ENCODE results near the gene NFKBIE. TPM values are rescaled to one million over a fixed set of nuclear protein-coding genes. Genes with fewer than 3 reads are reported as not detected.

Gene NFKBIE
- total RNA-seq, 1 experiment from 2014 or later, result 7.6 TPM

DNA sequence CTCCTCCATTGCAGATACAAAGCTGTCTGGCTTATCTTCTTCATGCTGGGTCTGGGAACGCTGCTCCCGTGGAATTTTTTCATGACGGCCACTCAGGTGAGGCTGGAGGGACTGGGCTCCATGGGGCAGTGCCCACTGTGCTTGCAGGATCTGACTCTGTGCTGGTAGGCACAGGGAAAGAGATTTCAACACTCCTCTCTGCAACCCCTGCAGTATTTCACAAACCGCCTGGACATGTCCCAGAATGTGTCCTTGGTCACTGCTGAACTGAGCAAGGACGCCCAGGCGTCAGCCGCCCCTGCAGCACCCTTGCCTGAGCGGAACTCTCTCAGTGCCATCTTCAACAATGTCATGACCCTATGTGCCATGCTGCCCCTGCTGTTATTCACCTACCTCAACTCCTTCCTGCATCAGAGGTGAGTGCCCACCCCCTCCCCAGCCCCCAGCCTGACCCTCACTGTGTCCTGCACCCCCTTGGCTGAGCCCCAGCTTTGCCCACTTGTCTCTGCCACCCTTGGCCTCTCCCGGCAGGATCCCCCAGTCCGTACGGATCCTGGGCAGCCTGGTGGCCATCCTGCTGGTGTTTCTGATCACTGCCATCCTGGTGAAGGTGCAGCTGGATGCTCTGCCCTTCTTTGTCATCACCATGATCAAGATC, 35.8 kb downstream of the NFKBIE start:
- no TSS peak for BruUV-seq (replicated peaks)
- peaks cover 19 to 54% of the 10 kb centered on the region in 2 experiments; a peak in 3 of 4 replicates for H3K36me3 ChIP-seq (ENCODE audit: control insufficient read depth in 1 of 2, insufficient read depth in 2 of 2, low read length in 2 of 2)
- H2AFZ ChIP-seq (ENCODE audit: low read depth, low read length, poor library complexity, severe bottlenecking), result no peak overlapping the region
- POLR2A ChIA-PET, result interaction anchor here (0.8 kb wide), 1 partner anchor 17 kb away, joined by 5 read pairs; the partner anchor contains the start of gene HSP90AB1
- no peaks in the 10 kb centered on the region for H3K9me3 ChIP-seq (ENCODE audit: control insufficient read depth in 1 of 2, insufficient read depth in 1 of 2, low read depth in 1 of 2, low read length in 2 of 2)
- H3K9ac ChIP-seq (ENCODE audit: low read length), result no peak overlapping the region
- H3K27ac ChIP-seq (ENCODE audit: low read depth, low read length), result no peak overlapping the region
- CTCF ChIA-PET, result interaction anchor here (1.3 kb wide), 1 partner anchor 8 kb away, joined by 5 read pairs; no protein-coding TSS in a partner anchor
- peaks cover 46% of the 10 kb centered on the region for H3K79me2 ChIP-seq (ENCODE audit: insufficient read depth, low read length)
- ATAC-seq (no peak), DNase-seq (ENCODE audit: low read depth, low spot score) (no peak)
- H4K20me1 ChIP-seq (ENCODE audit: insufficient read depth), result peaks cover 4% of the 10 kb centered on the region; the same call in 1 of the 2 replicates
- no peaks in the 10 kb centered on the region for H3K27me3 ChIP-seq (ENCODE audit: insufficient read depth, low read length)
- TF ChIP-seq, protein P1, sequence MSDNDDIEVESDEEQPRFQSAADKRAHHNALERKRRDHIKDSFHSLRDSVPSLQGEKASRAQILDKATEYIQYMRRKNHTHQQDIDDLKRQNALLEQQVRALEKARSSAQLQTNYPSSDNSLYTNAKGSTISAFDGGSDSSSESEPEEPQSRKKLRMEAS (IDR thresholded peaks at IDR 0.05), result no peak
- no peak for TF ChIP-seq ELF1 (IDR thresholded peaks at IDR 0.05; ENCODE audit: borderline replicate concordance, low read depth)
- no peak for TF ChIP-seq TCF7L2 (IDR thresholded peaks at IDR 0.05; ENCODE audit: borderline replicate concordance, extremely low read depth, insufficient read depth, insufficient read length)
- intact Hi-C loops (cut with micrococcal nuclease), result no loop called here
- H3K4me3 ChIP-seq (replicated peaks in 1 of 2; ENCODE audit: low read depth in 1 of 2, low read length in 2 of 2), result no peak overlapping the region
- RAD21 ChIA-PET (ENCODE audit: low non-redundant PET in 1 of 2, low total read pairs in 2 of 2, uncharacterized antibody in 2 of 2, unreplicated experiment in 2 of 2), result no interaction called here
- H3K9me2 ChIP-seq (ENCODE audit: insufficient read depth), result no peaks in the 10 kb centered on the region
- peaks cover 18 to 32% of the 10 kb centered on the region in 2 experiments; a peak in 3 of 4 replicates for H3K4me1 ChIP-seq (ENCODE audit: control insufficient read depth in 1 of 2, insufficient read depth in 2 of 2, low read length in 2 of 2)
- no peak overlapping the region for H3K4me2 ChIP-seq (ENCODE audit: low read length)

DNA sequence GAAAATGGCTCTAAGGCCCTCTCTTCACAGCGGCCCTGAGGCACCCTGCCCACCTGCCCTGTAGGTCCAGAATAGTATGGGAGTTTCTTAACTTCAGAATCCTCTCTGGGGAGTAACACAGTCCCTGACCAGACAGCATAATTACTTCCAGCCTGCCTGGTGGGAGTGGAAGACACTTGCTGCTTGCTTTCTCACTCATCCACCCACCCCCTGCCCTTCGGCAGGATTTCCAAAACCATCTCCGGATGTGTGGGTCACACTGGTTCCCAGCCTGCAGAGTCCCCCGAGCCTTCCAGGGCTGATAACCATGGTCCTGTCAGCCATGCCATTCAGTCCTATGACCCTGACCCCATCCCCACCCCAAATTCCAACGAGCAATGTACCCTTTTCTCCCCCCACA, 36.5 kb downstream of the NFKBIE start:
- ChIA-PET CTCF (interaction anchor here (1.5 kb wide), 1 partner anchor 9 kb away, joined by 7 read pairs; no protein-coding TSS in a partner anchor), RAD21 (ENCODE audit: low non-redundant PET in 1 of 2, low total read pairs in 2 of 2, uncharacterized antibody in 2 of 2, unreplicated experiment in 2 of 2) (no interaction called here), POLR2A (no interaction called here)
- Histone ChIP-seq H3K36me3 (ENCODE audit: control insufficient read depth in 1 of 2, insufficient read depth in 2 of 2, low read length in 2 of 2) (peaks cover 19 to 48% of the 10 kb centered on the region in 2 experiments; a peak in 3 of 4 replicates), H3K4me1 (ENCODE audit: control insufficient read depth in 1 of 2, insufficient read depth in 2 of 2, low read length in 2 of 2) (peaks cover 14 to 32% of the 10 kb centered on the region in 2 experiments; a peak in 3 of 4 replicates), H3K27ac (ENCODE audit: low read depth, low read length) (no peak overlapping the region), H3K9me3 (ENCODE audit: control insufficient read depth in 1 of 2, insufficient read depth in 1 of 2, low read depth in 1 of 2, low read length in 2 of 2) (no peaks in the 10 kb centered on the region), H3K79me2 (ENCODE audit: insufficient read depth, low read length) (peaks cover 52% of the 10 kb centered on the region), H3K4me2 (ENCODE audit: low read length) (no peak overlapping the region), H3K27me3 (ENCODE audit: insufficient read depth, low read length) (no peaks in the 10 kb centered on the region), H3K4me3 (replicated peaks in 1 of 2; ENCODE audit: low read depth in 1 of 2, low read length in 2 of 2) (no peak overlapping the region), H3K9ac (ENCODE audit: low read length) (no peak overlapping the region), H3K9me2 (ENCODE audit: insufficient read depth) (no peaks in the 10 kb centered on the region), H2AFZ (ENCODE audit: low read depth, low read length, poor library complexity, severe bottlenecking) (no peak overlapping the region), H4K20me1 (ENCODE audit: insufficient read depth) (peaks cover 4% of the 10 kb centered on the region; the same call in 1 of the 2 replicates)
- DNase-seq (ENCODE audit: low read depth, low spot score) (no peak), ATAC-seq (no peak)
- TF ChIP-seq, protein P2, sequence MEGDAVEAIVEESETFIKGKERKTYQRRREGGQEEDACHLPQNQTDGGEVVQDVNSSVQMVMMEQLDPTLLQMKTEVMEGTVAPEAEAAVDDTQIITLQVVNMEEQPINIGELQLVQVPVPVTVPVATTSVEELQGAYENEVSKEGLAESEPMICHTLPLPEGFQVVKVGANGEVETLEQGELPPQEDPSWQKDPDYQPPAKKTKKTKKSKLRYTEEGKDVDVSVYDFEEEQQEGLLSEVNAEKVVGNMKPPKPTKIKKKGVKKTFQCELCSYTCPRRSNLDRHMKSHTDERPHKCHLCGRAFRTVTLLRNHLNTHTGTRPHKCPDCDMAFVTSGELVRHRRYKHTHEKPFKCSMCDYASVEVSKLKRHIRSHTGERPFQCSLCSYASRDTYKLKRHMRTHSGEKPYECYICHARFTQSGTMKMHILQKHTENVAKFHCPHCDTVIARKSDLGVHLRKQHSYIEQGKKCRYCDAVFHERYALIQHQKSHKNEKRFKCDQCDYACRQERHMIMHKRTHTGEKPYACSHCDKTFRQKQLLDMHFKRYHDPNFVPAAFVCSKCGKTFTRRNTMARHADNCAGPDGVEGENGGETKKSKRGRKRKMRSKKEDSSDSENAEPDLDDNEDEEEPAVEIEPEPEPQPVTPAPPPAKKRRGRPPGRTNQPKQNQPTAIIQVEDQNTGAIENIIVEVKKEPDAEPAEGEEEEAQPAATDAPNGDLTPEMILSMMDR (IDR thresholded peaks at IDR 0.05 in 2 of 3, conservative IDR thresholded peaks at IDR 0.05 in 1 of 3; ENCODE audit: borderline replicate concordance in 1 of 3, insufficient read depth in 1 of 3, low read depth in 2 of 3, low read length in 2 of 3), result no peak
- TF ChIP-seq TCF7L2 (IDR thresholded peaks at IDR 0.05; ENCODE audit: borderline replicate concordance, extremely low read depth, insufficient read depth, insufficient read length) (no peak), ZFX (IDR thresholded peaks at IDR 0.05) (no peak), SRF (IDR thresholded peaks at IDR 0.05; ENCODE audit: low read depth) (no peak), FOSL1 (IDR thresholded peaks at IDR 0.05; ENCODE audit: low read depth) (no peak), YY1 (IDR thresholded peaks at IDR 0.05; ENCODE audit: extremely low read depth, insufficient replicate concordance, low read depth, low read length) (no peak), EZH2 (IDR thresholded peaks at IDR 0.05) (no peak), CEBPB (IDR thresholded peaks at IDR 0.05; ENCODE audit: low read depth) (no peak), SIN3A (IDR thresholded peaks at IDR 0.05; ENCODE audit: low read depth) (no peak), CBX3 (IDR thresholded peaks at IDR 0.05; ENCODE audit: low read depth) (no peak), SP1 (IDR thresholded peaks at IDR 0.05; ENCODE audit: low read depth) (no peak), ZNF274 (IDR thresholded peaks at IDR 0.05; ENCODE audit: low read depth, low read length) (no peak), JUND (IDR thresholded peaks at IDR 0.05) (no peak)
- no TSS peak for BruUV-seq (replicated peaks)
- intact Hi-C loops (cut with micrococcal nuclease), result no loop called here

Data from HCT116 (cell line).